Glutamatergic neuron (in vitro differentiated cells): ENCODE measurements around the gene TUT7. TPM values are rescaled to one million over a fixed set of nuclear protein-coding genes. Genes with fewer than 3 reads are reported as not detected.
A peak's percentile ranks its signal among the peaks of the same experiment; 100 is the strongest.

Experiments
- DNase-seq: peaks from one replicate; pipeline ENCODE4 v3.0.0; 2022
- H3K27ac Mint-ChIP-seq: one replicate; pipeline ENCODE4 v1.8.0; 2020; ENCODE audit warnings: mild to moderate bottlenecking, mixed read lengths, inconsistent platforms; ENCODE audit not compliant: unreplicated experiment
- H3K27me3 Mint-ChIP-seq: one replicate; pipeline ENCODE4 v1.8.0; 2020; ENCODE audit warnings: mild to moderate bottlenecking, moderate library complexity, mixed read lengths, inconsistent platforms; ENCODE audit not compliant: unreplicated experiment
- H3K36me3 Mint-ChIP-seq: one replicate; pipeline ENCODE4 v1.8.0; 2020; ENCODE audit warnings: mild to moderate bottlenecking, mixed read lengths, inconsistent platforms; ENCODE audit not compliant: unreplicated experiment
- H3K4me1 Mint-ChIP-seq: one replicate; pipeline ENCODE4 v1.8.0; 2020; ENCODE audit warnings: mild to moderate bottlenecking, low read depth, mixed read lengths, inconsistent platforms; ENCODE audit not compliant: unreplicated experiment
- H3K4me3 Mint-ChIP-seq: one replicate; pipeline ENCODE4 v1.8.0; 2020; ENCODE audit warnings: mild to moderate bottlenecking, mixed read lengths, inconsistent platforms; ENCODE audit not compliant: unreplicated experiment
- H3K9me3 Mint-ChIP-seq: one replicate; pipeline ENCODE4 v1.8.0; 2020; ENCODE audit warnings: mild to moderate bottlenecking, moderate library complexity, mixed read lengths, inconsistent platforms; ENCODE audit not compliant: unreplicated experiment
- total RNA-seq: library from RNA; stranded (reverse); fragmentation: NEBNext Ultra II Directional; extraction: Animal tissue kit (Norgen Biotek cat#: 25700); gene quantifications from one replicate; pipeline ENCODE4 v1.2.1, GENCODE V29; 2021; ENCODE audit not compliant: unreplicated experiment
- TF ChIP-seq, protein P1 (sequence below): fragments of 200-600 bp; sonication (generic); IDR thresholded peaks from one replicate; pipeline ENCODE4 v1.5.0; 2021; ENCODE audit not compliant: partially characterized antibody, unreplicated experiment

The TUT7 gene
- total RNA-seq, 1 donor from 2014 or later: 29.4 TPM

DNA sequence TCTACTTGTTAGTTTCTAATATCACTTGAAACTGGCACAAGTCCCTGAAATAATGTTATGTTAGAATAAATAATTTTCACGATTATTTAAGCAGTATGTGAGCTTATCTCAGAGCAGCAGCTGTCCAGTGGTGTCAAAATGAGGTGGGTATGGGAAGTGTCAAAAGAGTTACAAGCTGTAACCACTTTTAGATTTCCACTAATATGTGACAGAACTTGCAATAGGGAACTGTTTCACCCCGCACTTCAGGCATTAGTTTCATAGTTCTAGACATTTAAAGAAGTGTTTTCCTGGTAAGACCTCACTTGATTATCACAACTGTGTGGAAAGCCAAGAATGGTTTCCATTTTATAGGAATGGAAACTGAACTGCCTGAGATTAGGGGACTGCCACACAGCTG, 68.9 kb downstream of the TUT7 start:
- peaks cover 27% of the 10 kb centered on the region for H3K4me1 Mint-ChIP-seq
- no peak overlapping the region for H3K4me3 Mint-ChIP-seq
- TF ChIP-seq, protein P1, sequence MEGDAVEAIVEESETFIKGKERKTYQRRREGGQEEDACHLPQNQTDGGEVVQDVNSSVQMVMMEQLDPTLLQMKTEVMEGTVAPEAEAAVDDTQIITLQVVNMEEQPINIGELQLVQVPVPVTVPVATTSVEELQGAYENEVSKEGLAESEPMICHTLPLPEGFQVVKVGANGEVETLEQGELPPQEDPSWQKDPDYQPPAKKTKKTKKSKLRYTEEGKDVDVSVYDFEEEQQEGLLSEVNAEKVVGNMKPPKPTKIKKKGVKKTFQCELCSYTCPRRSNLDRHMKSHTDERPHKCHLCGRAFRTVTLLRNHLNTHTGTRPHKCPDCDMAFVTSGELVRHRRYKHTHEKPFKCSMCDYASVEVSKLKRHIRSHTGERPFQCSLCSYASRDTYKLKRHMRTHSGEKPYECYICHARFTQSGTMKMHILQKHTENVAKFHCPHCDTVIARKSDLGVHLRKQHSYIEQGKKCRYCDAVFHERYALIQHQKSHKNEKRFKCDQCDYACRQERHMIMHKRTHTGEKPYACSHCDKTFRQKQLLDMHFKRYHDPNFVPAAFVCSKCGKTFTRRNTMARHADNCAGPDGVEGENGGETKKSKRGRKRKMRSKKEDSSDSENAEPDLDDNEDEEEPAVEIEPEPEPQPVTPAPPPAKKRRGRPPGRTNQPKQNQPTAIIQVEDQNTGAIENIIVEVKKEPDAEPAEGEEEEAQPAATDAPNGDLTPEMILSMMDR: no peak
- H3K27ac Mint-ChIP-seq: no peak overlapping the region
- DNase-seq: no peak
- H3K36me3 Mint-ChIP-seq: no peaks in the 10 kb centered on the region
- peaks cover 16% of the 10 kb centered on the region for H3K9me3 Mint-ChIP-seq
- peaks cover 2% of the 10 kb centered on the region for H3K27me3 Mint-ChIP-seq

DNA sequence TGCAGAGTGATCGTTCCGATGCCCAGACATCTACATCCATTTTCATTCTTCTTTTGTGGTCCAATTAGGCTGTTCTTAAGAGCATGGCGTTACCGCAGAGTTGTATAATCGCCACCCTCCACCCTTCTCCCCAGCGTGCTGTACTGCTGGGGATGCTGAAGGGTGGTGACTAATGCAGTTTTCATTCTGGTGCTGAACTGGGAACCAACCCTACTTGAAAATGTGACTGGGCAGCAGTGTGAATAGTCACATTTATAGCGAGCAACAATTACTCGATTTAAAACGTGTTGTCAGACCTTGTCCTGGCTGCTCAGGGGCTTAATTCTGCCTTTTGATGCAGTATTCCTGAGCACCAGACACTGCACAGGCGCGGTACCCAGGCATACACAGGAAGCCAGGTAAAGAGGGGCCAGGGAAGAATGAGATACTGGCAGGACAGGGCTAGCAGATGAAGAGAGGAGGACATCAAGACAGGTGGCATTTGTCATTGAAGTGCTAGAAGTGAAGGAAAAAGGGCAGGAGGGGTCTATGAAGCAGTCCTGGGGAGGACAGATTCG, 71.2 kb downstream of the TUT7 start:
- Mint-ChIP-seq H3K9me3 (peaks cover 16% of the 10 kb centered on the region), H3K27ac (peak overlapping the region; percentile 96), H3K4me1 (peaks cover 36% of the 10 kb centered on the region), H3K27me3 (peaks cover 2% of the 10 kb centered on the region), H3K4me3 (peak overlapping the region; percentile 92), H3K36me3 (no peaks in the 10 kb centered on the region)
- TF ChIP-seq, protein P1: no peak
- DNase-seq: no peak

DNA sequence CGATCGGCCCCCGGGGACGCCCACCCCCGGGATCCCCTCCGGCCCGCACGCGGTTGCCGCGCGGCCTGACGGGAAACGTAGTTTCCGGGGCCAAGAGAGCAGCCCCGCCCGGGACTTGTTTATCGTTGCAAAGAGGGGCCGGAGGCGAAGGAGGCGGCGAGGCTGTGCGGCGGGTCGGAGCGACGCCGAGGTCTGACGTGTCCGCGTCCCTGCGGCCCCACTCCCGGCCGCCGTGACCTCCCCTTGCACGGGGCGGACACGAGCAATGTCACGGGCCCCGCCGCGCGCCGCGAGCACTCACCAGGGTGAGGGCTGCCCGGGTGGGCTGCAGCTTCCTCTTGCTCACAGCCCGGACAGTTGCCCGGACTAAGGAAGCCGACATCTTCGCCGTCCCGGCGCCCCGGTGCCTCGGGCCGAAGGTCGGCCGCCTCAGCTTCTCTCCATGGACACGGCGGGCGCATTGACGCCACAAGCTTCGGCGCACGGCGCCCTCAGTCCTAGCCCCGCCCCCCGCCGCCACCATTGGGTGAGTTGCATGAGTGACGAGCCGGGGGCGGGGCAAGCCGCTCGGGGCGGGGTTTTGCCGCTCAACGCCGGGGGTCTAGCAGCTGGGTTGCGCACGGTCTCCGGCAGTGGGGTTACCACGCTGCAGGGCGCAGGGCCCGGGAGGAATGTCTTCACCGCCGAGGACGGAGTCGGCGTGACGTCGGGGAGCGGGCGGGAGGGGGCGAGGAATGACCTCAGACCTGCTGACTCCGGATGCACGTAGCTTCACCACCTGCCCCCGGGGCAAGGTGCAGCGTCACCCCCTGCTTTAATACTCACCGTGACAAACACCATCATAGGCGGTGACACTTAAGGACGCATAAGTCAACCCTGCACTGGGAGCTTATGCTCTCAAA, 71.9 kb downstream of the TUT7 start, which contains the start of gene ISCA1:
TSS of gene ISCA1 (minus strand) at position 462 of the 902 bp plus-strand sequence. CDS start at position 382, 80 bp downstream.
- TF ChIP-seq, protein P1: no peak
- Mint-ChIP-seq H3K9me3 (peaks cover 12% of the 10 kb centered on the region), H3K36me3 (no peaks in the 10 kb centered on the region), H3K4me3 (peak within 1 kb of the TSS; percentile 97), H3K27ac (peak within 1 kb of the TSS; percentile 97), H3K27me3 (no peaks in the 10 kb centered on the region), H3K4me1 (peaks cover 30% of the 10 kb centered on the region)
- peak; percentile 100 for DNase-seq

DNA sequence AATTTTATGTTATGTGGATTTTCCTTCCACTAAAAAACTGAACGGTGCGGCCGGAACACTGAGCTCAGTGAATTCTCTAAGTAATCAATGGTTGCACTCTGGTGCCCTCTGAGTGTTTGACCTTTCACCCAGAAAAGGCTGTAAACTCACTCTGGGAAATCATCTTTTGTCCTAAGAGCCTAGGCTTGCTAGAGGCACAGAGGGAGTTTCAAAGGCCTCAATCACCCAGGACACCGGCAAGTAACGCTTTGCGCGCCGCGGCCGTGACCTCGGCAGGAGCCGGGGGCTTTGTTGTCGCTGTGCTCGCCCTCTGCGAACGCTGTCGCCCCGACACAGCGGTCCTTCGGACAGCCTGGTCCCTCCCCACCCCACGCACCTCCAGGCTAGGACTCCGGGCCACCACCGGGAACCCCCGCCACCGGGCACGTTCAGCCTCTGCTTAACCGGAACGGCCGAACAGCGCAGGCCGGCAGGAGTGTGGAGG, 72.6 kb downstream of the TUT7 start:
- Mint-ChIP-seq H3K27me3 (no peaks in the 10 kb centered on the region), H3K36me3 (no peaks in the 10 kb centered on the region), H3K4me1 (peaks cover 33% of the 10 kb centered on the region), H3K27ac (peak overlapping the region; percentile 97), H3K4me3 (peak overlapping the region; percentile 97), H3K9me3 (peaks cover 12% of the 10 kb centered on the region)
- TF ChIP-seq, protein P1: no peak
- DNase-seq: no peak
